GM19239 (cell line): ENCODE measurements around the gene PAFAH1B1.
"Not testable (repeated sequence)": the region's sequence is repeated elsewhere in the genome, so short reads cannot be mapped to it uniquely, and the experiment has no call there.

Experiments used
- DNase-seq: peaks from one replicate; pipeline ENCODE4 v3.0.0; 2011; ENCODE audit warnings: low spot score; ENCODE audit not compliant: insufficient read length
- FAIRE-seq: peaks from 2 replicates; lab custom pipeline; 2011; peaks lifted over from hg19 to GRCh38; lab: Jason Lieb, UNC

The PAFAH1B1 gene

DNA sequence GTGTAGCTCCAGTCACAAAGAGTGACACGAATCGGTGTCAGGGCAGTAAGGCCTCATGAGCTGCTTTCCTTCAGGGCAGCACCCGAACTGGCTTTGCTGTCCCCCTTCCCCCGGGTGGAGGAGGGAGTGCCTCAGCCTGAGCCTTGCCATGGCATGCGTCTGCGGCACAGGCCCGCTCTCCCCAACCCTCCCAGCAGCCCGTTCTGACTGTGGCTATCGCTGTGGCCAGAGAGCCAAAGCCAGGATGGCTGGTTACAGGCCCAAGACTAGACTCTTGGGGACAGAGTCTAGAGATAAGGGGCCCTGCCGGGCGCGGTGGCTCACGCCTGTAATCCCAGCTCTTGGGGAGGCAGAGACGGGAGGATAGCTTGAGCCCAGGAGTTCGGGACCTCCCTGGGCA is 92.2 kb downstream of the PAFAH1B1 start:
- FAIRE-seq = no peak
- DNase-seq = no peak

DNA sequence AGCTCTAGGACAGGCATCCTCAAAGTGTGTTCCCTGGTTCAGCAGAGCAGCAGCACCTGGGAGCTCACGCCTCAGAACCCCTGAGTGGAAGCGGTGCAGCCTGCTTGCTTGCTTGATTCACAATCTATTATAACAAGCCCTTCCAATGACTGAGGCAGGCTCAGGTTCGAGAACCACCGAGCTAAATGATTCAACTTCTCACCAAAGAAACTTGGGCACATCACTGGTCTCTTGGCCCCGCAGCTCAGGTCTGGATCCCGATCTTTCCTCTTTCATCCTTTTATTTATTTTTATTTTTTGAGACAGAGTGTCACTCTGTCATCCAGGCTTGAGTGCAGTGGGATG is 93.6 kb downstream of the PAFAH1B1 start:
- no peak for FAIRE-seq

DNA sequence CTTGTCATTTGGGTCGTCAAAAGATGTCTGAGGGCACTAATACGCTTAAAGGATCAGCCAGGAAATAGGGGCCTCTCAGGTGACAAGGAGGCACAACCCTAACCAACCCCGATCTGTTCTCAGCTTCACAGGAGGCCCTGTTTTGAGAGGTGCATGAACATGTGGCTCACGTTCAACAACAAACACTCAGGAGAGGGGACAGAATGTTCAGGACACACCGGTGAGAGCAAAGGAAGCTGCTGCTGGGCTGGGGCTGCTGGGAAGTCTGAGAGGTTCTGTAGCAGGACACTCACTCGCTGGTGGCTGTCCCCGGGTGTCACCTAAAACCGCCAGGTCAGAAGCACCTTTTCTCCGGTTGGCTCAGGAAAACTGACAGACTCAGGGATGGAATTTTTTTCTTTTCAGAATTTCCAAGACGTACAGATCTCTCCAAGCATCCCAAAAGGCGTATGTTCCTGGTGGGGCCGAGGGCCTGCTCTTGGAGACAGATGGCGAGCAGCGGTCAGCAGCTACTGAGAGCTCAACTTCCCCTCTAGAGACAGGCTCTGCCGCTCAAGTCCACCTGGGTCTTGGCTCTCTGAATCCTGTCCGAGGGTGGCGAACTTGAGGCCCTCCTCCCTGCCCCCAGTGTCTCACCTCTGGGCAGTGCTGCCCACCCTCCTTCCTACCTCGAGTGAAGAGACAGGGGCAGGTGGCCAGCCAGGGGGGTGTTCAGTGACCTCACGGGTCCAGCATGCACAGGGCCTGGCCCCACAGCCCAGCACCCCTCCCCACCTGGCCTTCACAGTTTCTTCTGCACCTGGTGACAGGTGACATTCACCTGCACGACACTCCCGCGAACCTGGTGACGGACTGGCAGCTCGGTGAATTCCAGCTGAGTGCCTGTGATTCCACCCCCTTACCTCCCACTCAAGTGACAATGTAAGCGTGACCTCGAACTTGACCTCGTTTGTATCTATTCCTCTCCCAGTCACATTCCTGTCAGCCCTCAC is 95.2 kb downstream of the PAFAH1B1 start:
- DNase-seq (peak; percentile 9), FAIRE-seq (no peak)

More for the DNA sequence above, 93.6 kb downstream of the PAFAH1B1 start:
- no peak for DNase-seq

DNA sequence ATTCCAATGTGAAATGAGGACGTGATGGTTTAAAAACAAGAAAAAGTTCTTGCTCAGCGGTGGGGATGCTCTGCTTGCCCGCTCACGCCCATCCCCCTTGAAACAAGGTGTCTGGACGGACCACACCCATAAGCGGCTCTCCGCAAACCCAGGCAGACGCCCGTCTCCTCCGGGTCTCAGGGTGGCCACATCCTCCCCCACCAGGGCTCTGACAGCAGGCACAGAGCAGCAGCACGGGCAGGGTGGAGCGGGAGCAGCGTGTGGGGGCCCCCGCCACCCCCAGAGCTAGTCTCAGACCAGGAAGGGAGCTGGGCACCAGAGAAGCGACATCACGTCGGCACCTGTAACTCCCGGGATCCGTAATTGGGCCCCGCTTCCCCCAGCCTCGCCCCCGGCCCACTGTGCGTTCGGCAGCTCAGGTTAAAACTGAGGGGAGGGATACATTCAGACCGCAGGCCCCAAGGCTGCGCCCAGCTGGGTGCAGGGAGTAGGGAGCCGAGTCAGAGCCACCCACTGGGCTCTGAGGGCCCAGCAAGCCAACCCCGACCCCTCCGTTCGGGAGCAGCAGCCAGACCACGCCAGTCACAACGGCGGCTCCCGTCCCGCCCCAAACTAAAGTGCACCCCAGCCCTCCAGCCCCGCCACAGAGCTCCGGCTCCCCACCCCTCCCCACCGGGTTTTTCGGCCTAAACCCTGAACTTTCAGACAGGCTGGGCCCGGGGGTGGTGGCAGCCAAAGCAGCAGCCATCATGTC is 96.1 kb downstream of the PAFAH1B1 start:
- peak; percentile 10 for DNase-seq
- no peak for FAIRE-seq

DNA sequence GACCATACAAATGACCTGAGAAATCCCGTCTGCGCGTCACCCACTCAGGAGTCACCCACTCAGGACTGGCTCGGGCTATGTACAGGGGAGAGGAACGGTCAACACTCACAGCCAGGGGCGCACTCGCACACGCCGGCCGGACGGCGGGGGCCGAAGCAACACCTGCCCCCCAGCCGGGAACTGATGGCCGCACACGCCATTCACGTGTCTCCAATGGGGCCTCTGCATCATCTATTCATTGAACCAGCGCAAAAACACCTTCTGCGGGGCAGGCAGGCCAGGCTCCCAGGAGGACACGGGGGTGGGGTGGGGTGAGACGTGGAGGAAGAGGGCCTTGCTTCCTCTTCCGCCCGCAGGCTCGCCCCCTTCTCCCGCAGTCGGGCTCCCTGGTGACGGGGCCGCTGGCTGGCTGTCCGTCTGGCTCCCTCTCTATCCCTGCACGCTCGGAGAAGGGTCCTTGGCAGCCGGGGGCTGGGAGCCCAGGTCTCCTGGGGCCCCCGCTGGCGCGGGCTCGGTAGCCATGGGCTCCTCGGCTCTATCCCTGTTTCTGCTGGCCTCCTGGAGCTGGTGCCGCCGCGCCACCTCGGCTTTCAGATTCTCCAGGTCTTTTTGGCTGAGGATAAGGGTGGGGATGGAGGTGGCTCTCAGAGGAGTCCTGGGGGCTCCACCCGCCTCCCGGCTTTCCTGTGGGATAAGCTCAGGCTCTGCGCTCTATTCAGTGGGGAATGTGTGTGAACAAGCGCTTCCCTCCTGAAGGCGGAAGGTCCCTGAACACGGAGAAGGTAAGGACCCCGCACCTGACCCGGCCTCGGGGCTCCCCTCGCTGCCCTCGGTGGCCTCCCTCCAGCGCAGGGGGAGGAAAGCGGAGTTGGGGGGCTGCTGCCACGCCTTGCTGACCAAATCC is 97.0 kb downstream of the PAFAH1B1 start:
- DNase-seq = peak; percentile 4
- FAIRE-seq = no peak

DNA sequence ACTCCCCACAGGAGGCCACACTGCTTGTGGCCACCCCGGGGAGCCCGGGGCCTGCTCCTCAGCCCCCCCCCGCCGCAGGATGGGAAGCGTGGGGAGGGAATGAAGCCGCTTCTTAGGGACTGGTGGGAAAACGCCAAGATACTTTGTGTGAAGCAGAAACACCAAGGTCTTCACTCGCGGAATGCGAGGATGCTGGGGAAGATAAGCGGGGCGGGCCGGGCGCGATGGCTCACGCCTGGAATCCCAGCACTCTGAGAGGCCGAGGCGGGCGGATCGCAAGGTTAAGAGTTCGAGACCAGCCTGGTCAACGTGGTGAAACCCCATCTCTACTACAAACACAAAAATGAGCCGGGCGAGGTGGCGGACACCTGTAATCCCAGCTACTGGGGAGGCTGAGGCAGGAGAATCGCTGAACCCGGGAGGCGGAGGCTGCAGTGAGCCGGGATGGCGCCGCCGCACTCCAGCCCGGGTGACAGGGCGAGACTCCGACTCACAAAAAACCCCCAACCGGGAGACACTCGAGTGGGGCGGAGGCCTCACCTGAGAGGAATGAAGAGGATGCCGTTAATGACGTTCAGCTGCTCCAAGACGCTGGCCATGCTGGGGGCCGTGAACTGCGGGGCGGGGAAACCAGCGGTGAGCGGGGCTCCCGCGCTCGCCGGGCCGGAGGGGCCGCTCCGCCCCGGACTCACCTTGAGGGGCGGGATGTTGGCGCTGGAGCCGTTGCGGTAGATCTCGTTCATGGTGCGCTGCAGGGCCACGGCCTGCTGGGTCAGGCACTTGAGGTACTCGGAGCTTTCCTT is 97.8 kb downstream of the PAFAH1B1 start:
- FAIRE-seq (no peak), DNase-seq (no peak)

DNA sequence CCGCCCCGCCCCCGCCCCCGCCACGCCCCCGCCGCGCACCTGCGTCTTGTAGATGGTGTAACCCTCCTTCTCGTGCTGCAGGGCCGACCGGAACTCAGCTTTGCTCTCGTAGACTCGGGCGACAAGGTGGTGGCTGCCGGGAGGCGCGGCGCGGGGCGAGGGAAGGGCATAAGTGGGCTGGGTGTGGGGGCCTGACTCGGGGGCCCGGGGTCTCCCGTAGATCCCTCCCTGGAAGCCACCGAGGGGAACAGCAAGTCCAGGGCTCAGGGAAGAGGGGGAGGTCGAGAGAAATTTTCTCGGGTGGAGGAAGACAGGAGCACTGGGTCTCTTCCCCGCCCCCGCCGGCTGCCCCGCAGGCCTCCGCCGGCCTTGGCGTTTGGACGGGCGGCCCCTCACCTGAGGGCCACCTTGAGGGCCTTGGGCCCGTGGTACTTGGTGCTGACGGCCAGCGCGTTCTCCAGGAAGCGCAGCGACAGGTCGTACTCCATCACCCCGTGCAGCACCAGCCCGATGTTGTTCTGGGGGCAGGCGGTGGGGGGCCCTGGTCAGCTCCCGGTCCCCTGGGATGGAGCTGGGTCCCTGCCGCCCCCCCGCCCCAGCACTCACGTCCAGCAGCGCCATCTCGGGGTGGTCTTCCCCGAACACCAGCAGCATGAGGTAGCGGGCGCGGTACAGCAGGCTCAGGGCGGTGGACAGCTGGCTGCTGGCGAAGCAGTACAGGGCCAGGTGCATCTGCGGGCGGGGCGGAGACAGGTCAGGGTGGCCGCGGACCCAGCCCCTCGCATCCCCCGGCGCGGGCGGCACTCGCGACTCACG is 98.7 kb downstream of the PAFAH1B1 start:
- DNase-seq (peak; percentile 8), FAIRE-seq (no peak)

DNA sequence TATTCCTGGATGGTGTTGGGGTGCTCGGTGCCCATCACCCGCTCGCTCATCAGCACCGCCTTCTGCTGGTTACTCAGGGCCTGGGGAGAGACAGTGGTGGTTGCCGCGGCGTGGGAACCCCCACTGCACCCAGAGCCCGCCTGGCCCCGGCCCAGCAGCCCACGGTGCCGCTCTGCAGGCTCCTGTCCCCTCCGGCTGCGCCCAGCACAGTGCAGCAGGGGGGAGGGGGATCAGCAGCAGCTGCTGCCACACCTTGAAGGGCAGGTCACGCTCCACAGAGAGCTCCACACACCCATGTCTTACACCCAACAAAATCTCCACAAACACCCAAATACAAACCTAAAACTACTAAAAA is 99.3 kb downstream of the PAFAH1B1 start:
- FAIRE-seq = no peak

DNA sequence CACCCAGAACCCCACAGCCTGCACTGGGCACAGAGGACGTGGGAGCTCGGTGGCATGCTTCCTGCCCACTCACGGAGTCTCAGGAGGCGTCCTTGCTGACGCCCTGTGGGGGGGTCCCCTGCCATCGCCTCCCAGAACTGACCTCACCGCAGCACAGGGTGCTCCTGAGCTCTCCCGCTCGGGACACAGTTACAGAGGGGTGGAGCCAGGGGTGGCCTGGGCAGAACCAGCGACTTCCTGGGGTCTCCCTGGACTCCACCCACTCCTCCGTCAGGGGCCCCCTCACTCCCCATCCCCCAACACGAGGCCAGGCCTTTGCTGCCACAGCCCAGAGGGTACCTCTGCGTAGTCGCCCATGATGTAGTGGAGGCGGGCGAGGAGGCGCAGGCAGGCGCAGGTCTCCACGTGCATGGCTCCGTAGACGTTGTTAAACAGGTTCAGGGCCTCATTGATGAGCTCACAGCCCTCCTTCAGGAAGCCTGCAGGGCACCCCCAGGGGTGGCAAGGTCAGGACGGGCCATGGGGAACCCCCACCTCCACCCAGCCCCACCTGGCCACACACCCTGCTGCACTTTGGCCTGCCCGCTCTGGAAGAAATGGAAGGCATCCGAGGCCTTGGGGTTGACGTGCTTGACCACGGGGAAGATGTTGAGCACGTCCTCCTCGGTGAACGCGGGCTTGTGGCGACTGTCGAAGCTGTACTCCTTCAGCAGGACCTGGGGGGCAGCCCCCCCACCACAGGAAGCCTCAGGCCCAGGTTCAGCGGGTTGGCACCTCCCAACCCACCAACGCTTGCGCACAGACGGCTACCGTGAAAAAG is 100.3 kb downstream of the PAFAH1B1 start:
- FAIRE-seq (no peak), DNase-seq (peak; percentile 13)

More for the DNA sequence above, 99.3 kb downstream of the PAFAH1B1 start:
- no peak for DNase-seq

DNA sequence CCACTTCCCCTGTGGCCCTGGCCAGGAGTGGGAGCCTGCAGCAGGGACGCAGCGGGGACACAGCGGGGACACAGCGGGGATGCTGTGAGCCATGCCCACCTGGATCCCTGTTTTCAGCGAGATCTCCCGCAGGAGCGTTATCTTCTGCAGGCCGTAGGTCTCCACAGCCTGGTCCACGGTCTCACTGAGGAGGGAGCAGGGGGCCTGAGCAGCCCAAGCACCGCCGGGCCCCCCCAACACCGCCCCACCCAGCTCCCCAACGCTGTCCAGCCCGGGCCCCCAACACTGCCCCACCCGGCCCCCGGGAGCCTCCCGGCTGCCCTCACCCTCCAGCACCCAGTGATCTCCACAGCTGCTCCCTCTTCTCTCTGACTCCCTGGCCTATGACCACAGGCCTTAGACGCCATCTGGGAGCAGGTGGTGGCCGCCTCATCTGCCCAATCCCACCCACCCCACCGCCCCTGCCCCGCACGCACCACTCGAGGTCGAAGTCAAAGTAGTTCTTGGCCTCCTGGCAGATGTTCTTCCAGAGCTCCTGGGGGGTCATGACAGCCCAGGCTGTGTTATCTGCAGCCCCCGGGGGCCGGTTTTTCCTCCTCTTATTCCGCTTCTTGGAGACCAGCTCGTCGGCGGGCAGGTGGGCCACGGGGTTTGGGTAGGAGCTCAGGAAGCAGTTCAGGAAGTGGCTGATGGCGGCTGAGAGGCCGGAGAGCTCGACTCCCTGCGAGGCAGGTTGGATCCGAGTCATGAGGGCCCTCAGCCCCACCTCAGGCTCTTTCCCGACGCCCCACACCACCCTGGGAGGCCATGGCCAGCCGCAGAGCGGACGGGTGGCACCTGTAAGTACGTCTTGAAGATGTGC is 101.2 kb downstream of the PAFAH1B1 start:
- FAIRE-seq = no peak
- DNase-seq = peak; percentile 18

DNA sequence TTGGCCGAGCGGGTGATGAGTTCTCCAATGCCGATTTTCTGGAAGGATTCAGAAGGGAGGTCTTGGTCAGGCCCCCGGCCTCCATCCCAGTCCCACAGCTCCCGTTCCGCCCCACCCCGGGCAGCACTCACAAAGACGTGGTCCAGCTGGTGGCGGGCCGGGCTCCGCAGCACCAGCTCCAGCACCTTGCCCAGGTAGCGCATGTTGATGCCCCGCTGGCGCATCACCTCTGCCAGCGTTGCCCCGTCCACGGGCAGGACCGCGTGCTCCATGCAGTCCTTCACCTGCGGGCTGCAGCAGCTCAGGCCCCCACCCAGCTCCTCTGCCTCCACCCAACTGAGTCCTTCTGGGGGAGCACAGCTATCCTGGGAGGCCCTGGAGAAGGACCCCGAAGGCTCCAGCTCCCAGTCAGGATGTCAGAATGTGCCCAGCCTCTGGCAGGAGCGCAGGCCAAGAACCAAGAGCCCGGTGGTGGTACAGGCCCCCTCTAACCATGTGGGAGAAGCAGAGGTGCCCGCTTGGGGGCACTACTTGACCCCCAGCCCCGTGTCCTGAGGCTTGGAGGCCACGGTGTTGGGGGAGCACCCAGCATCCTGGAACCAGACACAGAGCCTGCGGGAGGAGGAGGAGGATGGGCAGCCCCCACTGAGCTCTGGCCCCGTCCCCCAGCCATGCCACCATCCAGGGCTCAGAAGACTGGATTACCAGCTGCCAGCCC is 101.9 kb downstream of the PAFAH1B1 start:
- DNase-seq (peak; percentile 22), FAIRE-seq (no peak)

DNA sequence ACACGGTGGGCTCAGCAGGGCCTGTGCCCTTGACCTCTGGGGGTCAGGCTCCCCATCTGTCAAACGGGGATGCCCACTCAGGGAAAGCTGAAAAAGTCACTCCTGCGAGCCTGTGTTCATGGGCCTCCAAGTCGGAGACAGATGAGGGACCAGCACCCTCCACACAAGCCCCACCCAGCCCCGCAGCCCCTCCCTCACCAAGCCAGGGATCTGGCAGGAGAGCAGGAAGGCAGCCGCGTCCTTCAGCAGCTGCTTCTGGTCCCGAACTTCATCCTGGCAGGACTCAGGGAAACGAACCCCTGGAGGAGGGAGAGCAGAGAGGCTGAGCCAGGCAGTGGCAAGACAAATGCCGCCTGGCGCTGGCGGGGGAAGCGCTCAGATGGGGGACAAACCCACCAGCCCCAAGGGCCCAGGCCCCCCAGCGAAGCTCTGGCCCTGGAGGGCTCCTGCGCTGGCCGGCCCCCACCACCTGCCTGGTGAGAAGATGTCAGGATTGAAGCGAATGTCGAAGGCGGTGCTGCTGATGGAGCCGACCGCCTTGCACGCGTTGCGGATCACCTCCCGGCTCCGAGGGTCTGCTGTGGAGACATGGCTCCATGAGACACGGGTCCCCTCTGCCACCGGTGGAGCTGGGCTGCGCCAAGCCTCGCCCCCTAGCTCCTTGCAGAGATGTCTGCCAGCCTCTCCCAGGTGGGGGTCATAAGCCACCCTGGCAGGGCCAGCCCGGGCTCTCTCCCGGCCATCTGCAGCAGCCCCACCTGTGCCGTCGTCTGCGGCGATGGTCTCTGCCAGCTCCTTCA is 102.7 kb downstream of the PAFAH1B1 start:
- DNase-seq (peak; percentile 21), FAIRE-seq (no peak)

DNA sequence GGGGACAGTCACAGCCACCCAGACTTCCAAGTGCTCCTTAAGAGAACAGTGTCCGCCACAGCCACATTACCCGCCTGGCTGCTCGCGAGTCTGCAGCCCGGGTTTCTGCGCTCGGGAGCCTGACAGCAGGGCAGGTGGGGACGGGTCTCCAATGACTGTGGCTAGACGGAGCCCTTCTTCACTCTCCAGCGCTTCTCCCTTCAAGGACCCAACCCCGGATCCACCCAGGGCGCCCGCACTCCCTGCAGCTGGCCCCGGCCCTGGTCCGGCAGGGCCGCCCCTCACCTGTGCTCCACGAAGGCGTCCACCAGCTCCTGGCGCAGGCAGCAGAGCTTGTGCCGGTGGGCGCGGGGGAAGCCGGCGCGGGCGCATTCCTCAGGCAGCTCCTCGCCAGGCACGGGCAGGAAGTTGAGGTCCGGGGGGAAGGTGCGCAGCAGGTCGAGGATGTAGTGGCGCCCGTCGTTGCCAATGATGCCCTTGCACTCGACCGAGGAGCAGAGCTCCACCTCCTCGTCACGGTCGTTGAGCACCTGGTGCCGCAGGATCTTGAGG is 104.2 kb downstream of the PAFAH1B1 start:
- DNase-seq = peak; percentile 13
- FAIRE-seq = no peak

DNA sequence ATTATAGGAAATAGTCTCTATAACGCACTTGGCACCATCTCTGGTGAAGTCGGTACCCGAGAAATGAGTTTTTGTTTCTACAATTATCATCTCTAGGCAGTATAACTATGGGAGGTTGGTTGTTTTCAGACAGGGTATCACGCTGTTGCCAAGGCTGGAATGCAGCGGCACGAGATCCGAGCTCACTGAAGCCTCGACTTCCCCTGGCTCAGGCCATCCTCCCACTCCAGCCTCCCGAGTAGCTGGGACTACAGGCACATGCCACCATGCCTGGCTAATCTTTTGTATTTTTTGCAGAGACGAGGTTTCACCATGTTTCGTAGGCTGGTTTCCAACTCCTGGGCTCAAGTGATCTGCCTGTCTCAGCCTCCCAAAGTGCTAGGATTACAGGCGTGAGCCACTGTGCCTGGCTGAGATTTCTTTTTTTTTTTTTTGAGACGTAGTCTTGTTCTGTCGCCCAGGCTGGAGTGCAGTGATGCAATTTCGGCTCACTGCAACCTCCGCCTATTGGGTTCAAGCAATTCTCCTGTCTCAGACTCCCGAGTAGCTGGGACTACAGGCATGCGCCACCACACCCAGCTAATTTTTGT is 105.9 kb downstream of the PAFAH1B1 start:
- not testable (repeated sequence) for DNase-seq, FAIRE-seq

DNA sequence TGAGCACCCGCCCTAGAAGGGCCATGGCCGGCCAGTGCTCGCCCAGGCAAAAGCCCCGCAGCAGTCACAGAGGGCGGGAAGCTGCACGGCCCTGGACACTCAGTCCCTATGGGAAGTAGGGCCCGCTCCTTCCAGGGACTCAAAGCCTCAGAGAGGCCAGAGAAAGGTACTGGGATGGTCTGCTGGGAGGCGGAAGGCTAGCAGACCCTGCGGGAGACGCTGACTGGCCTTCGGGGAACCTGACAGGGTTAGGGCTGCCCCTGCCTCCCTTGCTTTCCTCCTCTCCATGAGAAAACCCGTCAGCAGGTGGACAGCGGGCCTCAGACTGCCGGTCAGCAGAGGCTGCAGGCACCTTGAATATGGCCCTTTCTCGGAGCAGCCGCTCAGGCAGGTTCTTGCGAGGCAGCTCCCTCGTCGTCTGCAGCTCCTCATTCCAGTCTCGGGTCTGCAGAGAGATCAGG is 106.6 kb downstream of the PAFAH1B1 start:
- FAIRE-seq (no peak), DNase-seq (peak; percentile 9)
